ENCODE data around the gene PI16.

The PI16 gene

GRCh38 chr6:37005827-37006567, 51.5 kb downstream of the PI16 start:
- DNase-seq, result no peak

- no peak for DNase-seq
Measured at GRCh38 chr6:37006793-37007339, 52.3 kb downstream of the PI16 start.

GRCh38 chr6:37007340-37008043, 53.0 kb downstream of the PI16 start:
- DNase-seq, result no peak

DNA sequence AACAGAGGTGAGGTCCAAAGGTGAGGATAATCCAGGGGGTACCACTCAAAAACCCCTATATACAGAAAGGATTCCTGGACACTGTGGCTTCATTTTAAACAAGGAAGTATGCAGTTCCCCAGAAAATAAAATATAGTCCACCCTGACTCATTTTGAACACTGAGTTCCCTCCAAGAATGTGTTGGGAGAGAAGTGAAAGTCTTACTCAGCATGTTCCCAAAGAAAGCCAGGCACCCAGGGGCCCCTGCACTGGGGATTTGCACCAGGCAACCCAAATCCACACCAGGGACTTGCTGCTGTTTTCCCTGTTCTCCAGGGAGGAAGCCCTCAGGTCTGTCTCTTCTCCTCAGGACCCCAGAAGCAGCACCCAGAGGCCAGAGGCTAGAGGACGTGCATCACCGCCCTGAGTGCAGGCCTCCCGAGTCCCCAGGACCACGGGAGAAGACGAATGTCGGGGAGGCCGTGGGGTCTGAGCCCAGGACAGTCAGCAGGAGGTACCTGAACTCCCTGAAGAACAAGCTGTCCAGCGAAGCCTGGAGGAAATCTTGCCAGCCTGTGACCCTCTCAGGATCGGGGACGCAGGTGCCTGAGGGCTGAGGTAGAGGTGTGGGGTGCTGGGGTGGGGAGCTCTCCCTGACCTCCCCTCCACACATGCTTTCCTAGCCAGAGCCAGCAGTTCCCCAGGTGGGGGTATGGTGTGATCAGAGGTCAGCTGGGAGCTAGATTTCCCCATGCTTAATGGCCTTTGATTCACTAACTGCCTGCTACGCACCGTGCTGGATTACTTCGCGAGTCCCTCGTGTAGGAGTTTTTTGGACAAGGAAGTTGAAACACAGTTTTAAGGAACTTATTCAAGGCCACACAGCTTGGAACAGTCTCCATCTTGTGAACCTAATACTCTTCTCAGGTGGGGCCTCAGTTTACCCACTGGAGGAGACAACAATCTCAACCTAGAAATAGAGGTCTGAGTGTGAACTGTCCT, 54.2 kb downstream of the PI16 start:
- DNase-seq, result no peak

DNA sequence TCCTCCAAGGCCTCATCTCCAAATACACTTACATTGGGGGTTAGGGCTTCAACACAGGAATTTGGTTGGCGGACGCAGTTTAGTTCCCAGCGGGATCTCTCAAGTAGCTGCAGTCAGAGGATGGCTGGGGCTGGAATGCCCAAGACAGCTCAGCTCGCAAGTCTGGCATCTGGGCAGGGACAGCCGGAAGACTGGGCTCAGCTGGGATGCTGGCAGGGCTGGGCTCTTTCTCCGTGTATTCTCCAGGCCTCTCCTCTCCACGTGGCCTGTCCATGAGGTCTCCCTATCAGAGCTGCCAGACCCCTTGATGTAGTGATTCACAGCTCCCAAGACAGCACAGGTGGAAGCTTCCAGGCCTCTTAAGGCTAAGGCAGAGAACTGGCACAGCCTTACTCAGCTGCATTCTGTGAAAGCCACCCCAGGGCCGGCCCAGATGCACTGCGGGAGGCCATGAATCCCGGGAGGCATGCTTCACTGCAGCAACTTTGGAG, 55.9 kb downstream of the PI16 start:
- DNase-seq, result no peak

GRCh38 chr6:37011656-37012378, 57.3 kb downstream of the PI16 start:
- no peak for DNase-seq

DNA sequence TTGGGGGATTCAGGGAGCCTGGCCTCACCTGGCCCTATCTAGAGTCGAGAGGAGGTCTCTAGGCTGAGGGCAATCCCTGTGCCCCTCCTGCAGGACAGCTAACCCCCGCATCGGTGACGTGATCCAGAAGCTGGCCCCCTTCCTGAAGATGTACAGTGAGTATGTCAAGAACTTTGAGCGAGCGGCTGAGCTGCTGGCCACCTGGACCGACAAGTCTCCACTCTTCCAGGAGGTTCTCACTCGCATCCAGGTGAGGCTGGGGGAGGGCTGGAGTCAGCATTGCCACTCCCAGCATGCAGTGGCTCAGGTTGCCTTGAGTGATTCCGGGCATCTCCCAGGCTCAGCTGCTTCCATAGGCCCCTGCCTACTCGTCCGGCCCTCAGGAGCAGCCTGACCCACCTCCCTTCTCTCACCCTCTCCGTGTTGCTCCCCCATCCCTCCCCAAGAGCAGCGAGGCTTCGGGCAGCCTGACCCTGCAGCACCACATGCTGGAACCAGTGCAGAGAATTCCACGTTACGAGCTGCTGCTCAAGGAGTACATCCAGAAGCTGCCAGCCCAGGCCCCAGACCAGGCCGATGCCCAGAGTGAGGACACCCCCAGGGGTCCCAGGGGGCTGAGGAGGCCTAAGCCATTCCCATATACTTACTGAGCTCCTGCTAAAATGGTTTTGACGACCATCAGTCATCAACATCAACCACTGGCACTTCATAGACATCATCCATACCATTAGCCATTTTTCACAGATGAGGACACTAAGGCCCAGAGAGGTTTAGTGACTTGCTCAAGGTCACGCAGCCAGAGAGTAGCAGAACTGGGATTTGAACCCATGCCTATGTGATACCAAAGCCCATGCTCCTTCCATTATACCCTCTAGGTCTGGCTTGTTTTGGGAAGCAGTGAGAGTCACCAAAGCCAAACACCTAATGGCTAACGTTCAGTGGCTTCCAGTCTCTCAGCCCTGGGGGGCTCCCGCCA, 59.3 kb downstream of the PI16 start:
- DNase-seq, result no peak

All from activated CD4-positive, alpha-beta T cell treated with anti-CD3 and anti-CD28 coated beads for 4 hours (primary cell).